T-helper 22 cell (primary cell): ENCODE measurements around the gene HRH3.

Experiments
- DNase-seq: peaks from one replicate; pipeline ENCODE4 v3.0.0-alpha.2; 2020; ENCODE audit warnings: low read depth

The HRH3 gene

GRCh38 chr20:62229667-62230066, 9.6 kb upstream of the HRH3 start:
- no peak for DNase-seq

- no peak for DNase-seq
Measured at GRCh38 chr20:62228982-62229545, 9.0 kb upstream of the HRH3 start.

DNA sequence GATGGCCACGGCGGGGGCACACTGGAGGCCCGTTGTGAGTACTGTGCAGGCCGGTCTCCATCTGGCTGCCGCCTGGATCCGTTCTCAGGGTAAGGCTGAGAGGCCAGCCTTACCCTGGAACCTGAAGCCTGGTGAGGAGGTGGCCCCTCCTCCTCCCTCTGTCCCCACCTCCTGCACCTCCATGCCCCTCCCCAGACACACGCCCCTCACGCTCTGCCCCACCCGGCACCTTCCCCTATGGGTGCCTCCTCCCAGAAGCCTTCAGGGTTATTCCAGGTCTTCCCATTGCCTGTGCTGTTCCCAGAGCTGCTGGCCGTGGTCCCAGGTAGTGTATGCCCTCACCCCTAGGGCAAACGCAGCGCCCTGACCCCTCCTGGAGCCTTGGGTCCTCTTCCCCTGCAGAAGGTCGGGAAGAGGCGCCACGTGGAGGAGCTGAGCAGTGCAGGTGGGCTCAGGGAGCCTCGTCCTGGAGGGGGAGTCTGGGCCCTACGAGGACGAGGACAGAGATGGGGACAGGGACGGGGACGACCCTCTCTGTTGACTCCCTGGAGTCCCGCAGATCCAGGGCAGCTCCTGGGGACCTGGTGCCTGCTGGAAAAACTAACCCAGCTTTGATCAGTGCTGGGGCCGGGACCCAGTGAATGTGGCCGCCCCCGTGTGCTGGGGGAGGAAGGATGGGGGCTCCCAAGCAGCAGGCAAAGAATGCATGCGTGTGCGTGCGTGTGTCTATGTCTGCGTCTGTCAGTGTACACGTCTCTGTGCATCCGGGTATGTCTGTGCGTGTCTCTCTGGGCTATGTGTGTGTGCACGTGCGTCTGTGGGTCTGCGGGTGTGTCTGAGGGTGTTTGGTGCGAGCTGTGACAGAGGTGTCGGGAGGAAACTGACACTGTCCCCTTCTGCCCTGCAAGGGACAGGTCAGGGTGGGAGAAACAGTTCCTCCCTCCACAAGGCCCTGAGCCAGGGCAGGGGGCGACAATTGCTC, 8.2 kb upstream of the HRH3 start:
- DNase-seq: no peak

- no peak for DNase-seq
Measured at GRCh38 chr20:62227591-62227976, 7.5 kb upstream of the HRH3 start.

DNA sequence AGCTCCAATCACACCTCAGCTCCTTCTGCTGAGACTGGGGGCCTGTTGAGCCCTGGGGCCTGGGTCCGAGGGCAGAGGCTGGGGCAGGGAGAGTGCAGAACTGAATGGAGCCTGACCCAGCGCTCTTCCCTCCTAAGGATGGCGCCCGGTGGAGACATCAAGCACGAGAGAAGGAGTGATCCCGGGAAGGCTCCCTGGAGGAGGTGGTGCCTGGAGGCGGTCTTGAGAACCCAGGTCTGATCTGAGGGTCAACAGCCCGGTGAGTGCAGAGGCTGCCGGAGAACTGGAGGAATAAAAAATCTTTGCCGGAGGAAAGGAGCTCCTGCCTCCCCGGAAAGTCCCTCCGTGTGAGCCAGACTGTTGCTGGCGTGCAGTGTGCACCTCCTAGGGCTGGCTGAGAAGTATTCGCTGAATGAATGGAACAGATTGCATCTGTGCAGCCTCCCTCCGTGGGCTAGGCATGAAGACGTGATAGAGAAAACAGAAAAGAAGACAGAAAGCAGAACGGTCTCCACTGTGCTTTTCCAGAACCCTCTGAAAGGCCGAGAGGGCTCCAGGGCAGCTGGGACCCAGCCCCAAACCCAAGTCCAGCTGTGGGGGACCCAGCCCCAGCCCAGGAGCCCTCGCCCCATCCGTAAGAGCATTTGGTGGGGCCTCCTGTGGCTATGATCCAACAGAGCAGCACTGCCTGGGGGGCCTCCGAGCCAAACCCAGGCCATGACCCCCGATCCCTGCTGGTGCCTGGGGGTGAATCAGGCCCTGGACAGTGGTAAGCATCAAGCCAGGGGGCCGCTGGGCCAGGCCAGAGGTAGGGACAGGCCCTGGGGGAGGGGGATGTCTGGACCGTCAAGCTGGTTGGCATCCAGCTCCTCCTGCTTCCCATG, 6.9 kb upstream of the HRH3 start:
- no peak for DNase-seq

DNA sequence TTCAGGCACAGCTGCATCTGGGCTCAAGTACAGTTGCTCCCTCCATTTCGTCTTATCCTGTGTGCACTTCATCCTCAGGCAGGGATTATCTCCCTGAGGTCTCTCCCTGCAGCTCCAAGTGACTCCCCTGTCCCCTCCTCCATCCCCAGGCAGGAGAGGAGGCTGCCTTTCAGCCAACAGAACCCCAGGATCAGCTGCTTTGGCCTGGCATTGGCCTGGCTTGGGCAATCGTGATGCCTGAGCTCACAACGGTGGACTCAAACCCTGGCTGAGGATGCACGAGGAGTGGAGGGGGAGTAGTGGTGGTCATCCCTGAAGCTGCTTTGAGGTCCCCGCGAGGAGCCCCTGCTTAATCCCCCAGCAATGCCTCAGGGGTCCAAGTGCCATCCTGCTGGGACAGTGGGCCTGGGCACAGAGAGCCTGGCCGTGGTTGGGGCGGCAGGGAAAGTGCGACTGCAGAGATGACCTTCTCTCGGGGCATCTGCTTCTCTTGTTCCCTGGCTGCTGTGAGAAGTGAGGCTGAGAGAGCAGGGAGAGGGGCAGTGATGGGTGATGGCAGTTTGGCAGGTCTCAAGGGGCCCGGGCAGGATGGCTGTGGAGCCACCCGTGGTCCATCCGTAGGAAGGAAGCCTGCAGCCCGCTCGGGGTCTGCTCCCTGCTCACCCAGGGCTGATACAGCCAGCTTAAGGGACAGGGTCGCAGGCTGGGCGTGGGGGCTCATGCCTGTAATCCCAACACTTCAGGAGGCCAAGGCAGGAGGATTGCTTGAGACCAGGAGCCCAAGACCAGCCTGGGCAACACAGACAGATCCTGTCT, 6.0 kb upstream of the HRH3 start:
- no peak for DNase-seq

DNA sequence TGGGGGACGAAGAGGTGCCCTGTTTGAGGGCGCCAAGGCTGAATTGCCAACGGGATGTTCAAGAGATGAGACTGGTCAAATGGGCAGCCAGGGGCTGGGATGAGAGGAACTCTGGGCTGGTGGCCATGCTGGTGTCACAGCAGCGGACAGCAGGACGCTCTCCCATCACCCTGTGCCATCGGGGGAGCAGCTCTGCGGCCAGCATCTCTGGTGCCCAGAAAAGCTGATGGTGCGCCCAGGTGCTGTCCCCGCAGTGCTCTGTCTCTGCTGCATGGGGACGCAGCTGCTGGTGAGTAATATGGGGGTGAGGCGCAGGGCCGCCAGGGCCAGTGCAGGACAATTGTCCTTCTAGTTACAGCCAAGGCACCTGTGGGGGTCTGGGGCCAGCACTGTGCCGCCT, 4.9 kb upstream of the HRH3 start:
- DNase-seq: no peak

DNA sequence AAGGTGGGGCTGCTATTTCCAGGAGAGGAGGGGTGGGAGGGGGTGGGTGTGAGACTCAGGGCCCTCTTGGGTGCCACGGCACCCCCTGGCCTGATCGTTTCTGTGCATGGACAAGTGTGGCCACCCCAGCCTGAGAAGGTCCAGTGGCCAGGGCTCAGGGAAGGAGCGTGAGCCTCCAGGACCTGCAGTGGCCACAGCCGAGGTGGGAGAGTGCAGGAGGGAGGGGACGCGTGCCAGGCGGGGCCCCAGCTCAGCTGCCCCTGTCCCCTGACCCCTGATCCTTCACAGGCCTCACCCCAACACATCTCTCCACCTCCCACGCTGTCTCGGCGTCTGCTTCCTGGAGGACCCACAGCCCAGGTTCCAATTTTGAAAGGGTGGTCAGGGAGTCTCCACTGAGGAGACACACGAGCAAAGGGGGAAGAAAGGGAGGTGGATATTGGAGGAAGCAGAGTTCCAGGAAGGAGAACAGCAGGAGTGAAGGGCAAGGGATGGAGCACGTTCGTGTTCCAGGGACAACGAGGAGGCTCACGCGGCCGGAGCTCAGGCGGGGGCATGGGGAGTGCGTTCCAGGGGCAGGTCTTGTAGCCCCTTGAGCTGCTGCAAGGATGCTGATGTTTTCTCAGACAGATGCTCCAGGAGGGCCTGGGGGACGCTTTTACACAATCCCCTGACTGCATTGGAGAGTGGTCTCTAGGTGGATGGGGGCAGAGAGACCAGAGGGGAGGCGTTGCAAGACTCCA, 4.2 kb upstream of the HRH3 start:
- DNase-seq: no peak

DNA sequence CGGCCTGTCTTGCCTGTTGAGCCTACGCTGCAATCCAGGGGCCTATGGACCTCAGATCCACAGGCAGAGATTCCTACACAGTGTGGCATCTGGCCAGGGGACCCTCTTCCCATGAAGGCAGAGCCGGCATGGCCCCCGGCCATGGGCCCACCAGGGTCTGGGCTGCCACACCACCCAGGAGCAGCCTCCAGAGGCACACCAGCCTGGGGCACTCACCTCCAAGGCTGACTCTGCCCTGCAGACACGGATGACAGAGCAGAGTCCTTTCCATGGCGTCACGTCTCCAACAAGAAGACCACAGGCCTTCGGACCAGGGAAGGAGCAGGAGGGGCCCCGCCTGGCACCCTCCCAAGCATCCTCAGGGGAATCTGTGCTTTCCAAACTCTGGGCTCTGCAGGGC, 3.5 kb upstream of the HRH3 start:
- no peak for DNase-seq

DNA sequence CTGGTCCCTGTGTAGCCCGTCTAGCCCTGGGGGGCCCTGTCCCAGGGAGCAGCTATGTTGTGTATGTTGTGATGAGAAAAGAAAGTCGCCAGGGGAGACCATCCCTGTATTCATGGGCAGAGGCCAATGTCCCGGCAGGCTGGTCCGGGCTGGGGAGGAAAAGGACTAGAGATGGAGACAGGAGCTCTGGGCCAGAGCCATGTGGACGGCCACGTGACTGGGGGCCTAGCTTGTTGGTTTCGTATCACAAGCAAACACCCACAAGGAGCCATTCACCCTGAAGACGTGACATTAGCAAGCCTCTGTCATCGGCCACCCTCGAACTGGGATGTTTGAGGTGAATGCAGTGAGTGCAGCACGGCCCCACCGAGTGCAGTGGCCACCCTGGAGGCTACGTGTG, 2.9 kb upstream of the HRH3 start:
- no peak for DNase-seq

DNA sequence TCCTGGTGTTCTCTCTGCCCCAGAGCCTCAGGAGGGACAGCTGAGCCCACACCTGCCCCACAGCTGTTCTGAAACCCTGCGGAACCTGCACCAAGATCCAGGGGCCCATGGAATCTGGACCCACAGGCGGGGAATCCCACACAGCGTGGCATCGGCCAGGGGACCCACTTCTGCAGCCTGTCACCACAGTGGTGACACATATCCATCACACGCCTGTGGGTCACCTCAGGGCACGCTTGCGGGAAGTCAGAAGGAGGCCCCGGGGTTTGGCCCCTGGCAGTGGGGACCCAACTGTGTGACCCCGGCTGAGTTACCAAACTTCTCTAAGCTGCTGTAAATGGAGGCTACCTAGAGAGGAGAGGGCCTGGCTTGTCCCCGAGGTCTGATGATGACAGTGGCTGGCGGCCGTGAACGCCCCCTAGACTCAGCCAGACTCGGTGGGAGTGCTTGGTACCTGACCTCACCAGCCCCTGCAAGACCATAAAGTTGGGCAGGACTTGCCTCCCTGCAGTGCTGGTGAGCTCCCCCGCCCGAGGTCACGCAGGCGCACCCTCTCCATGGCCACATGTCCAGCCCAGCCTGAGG, 2.3 kb upstream of the HRH3 start:
- no peak for DNase-seq

- no peak for DNase-seq
Measured at GRCh38 chr20:62220666-62221568, 839 bp upstream of the HRH3 start.

DNA sequence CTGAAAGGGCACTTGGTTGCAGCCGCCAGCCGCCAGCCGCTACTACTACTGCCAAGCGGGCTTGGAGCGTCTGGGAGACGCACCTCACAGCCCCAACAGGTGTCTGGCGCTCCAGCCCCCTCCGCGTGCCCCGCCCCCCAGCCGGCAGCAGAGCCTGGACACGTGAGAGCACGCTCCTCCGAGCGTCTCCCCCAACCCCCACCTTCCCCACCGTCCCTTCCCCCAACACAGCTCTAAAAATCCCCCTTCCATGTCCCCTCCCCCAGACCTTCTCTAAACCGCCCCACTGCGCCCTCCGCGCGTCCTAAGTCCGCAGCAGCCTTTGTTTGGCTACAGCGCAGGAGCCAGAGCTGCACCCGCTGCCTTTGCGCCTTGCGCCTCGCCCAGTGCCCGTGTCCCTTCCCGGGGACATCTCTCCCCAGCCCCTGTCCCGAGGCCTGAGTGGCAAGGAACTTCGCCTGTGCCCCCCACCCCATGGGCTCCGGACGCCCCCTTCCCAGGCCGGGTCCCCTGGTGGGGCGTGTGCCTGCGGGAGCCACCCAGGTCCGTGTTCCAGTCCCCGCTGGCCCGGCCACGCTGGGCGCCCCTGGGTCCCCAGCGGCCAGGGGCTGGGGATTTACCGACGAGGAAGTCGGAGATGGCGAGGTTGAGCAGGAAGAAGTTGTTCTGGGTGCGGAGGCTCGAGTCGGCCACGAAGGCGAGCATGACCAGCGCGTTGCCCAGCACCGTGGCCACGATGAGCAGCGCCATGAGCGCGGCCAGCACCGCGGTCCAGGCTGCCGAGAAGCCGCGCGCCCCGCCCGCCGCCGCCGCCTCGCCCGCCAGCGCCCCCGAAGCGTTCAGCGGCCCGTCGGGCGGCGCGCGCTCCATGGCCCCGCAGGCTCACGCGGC, 732 bp downstream of the HRH3 start:
- DNase-seq: no peak

- DNase-seq: no peak
Measured at GRCh38 chr20:62217913-62218773, 1.9 kb downstream of the HRH3 start.

DNA sequence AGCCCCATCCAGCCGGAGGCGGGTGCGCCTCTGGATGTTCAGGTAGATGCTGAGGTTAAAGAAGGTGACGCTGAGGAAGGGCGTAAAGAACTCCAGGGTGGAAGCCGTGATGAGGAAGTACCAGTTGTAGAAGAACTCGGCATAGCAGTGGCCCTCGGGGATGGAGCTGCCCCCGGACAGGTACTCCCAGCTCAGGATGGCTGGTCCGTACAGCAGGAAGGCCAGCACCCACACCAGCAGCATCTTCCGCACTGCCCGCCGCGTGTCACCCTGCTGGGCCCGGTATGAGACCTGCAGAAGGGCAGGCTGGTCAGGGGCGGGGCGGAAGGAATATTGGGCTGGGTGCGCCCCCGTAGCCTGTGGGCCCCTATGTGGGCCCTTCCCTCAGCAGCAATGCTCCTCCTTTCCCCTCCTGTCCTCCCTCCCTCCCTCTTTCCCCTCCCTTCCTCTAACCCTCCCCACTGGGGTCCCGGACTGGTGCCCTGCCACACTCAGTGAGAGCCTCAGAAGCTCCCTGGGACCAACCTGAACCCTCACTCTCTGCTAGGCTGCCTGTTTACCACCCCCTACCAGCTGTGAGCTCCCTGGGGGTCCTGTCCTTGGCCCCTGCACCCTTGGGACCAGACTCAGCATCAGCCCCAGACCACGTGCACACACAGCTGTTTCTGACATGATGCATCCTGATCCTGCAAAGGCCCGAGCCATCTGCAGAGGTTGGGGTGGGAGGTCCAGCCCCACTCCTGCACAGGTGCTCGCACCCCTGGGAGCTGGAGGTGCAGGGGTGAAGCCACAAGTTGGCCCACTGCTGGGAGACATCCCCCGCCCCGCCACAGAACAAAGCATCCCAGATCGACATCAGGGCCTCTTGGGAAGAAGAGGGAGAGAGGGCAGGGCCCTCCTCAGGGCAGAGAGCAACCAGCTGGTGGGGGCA, 3.2 kb downstream of the HRH3 start:
- DNase-seq: no peak

DNA sequence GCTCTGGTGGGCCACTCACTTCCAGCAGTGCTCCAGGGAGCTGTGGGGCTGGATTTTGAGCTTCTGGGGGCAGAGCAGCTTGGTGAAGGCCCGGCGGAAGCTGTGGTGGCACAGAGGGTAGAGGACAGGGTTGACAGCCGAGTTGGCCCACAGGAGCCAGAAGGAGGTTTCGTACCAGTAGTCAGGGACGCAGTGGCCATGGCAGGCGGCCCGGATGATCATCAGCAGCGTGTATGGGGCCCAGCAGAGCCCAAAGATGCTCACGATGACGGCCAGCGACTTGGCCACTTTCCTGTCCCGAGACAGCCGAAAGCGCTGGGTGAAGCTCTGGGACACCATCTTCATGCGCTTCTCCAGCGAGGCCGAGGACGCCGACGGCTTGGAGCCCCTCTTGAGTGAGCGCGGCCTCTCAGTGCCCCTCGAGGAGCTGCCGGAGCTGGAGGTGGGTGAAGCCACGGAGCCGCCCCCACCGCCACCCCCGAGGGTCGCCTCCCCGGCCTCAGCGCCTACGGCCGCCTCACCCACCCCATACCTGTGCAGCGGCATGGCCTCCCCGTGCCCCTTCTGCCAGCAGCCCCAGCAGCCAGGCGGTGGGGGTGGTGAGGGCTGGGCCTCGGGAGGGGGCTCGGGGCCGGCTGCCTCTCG, 4.0 kb downstream of the HRH3 start:
- no peak for DNase-seq
